ENCODE results near the gene PITX1.

DNA sequence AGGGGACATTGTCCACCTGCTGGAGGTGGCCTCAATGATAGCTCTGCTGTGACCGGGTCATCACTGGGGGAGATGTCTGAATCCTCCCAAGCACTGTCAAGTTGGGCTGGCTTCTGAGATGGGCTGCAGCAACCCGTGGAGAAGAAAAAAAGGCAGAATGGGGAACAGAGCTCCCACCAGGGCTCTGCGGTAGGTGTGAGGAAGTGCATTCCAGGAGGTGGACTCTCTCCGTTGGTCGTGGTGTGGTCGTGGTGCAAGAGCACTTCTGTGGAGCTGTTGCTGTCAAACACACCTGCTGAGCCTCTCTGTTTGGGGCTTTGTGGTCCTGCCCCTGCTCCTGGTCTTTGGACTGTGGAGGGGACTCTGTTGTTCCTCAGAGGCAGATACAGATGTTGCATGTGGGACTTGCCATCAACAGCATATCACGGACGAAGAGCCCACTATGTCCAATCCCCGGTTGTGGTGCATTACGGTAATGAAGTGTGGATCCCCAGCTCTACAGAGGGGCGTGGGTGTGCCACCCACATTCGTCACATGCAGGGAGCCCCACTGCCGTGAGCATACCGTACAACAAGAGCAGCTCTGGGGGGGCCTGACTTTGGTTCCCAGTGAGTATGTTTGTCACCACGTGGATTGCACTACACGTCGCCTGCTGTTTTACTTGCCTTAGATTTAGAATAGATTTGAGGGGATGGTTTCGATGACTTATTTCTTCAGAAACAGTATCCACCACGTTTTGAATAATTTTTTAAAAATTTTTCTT lies 36.0 kb upstream of the PITX1 start:
- TF ChIP-seq, protein P1, sequence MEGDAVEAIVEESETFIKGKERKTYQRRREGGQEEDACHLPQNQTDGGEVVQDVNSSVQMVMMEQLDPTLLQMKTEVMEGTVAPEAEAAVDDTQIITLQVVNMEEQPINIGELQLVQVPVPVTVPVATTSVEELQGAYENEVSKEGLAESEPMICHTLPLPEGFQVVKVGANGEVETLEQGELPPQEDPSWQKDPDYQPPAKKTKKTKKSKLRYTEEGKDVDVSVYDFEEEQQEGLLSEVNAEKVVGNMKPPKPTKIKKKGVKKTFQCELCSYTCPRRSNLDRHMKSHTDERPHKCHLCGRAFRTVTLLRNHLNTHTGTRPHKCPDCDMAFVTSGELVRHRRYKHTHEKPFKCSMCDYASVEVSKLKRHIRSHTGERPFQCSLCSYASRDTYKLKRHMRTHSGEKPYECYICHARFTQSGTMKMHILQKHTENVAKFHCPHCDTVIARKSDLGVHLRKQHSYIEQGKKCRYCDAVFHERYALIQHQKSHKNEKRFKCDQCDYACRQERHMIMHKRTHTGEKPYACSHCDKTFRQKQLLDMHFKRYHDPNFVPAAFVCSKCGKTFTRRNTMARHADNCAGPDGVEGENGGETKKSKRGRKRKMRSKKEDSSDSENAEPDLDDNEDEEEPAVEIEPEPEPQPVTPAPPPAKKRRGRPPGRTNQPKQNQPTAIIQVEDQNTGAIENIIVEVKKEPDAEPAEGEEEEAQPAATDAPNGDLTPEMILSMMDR (IDR thresholded peaks at IDR 0.05; ENCODE audit: low read depth, low read length, missing input control): no peak
- TF ChIP-seq, protein P2, sequence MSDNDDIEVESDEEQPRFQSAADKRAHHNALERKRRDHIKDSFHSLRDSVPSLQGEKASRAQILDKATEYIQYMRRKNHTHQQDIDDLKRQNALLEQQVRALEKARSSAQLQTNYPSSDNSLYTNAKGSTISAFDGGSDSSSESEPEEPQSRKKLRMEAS (IDR thresholded peaks at IDR 0.05): no peak
- TF ChIP-seq TAF1 (conservative IDR thresholded peaks at IDR 0.05) (no peak), GABPA (IDR thresholded peaks at IDR 0.05 in 1 of 2, conservative IDR thresholded peaks at IDR 0.05 in 1 of 2) (no peak), SP1 (IDR thresholded peaks at IDR 0.05) (no peak), JUND (IDR thresholded peaks at IDR 0.05) (no peak), YY1 (IDR thresholded peaks at IDR 0.05) (no peak), EGR1 (IDR thresholded peaks at IDR 0.05; ENCODE audit: low read depth in 2 of 2) (no peak), RXRA (IDR thresholded peaks at IDR 0.05) (no peak), RAD21 (IDR thresholded peaks at IDR 0.05) (no peak), HNF4G (IDR thresholded peaks at IDR 0.05) (no peak)
- TF ChIP-seq, protein P3, sequence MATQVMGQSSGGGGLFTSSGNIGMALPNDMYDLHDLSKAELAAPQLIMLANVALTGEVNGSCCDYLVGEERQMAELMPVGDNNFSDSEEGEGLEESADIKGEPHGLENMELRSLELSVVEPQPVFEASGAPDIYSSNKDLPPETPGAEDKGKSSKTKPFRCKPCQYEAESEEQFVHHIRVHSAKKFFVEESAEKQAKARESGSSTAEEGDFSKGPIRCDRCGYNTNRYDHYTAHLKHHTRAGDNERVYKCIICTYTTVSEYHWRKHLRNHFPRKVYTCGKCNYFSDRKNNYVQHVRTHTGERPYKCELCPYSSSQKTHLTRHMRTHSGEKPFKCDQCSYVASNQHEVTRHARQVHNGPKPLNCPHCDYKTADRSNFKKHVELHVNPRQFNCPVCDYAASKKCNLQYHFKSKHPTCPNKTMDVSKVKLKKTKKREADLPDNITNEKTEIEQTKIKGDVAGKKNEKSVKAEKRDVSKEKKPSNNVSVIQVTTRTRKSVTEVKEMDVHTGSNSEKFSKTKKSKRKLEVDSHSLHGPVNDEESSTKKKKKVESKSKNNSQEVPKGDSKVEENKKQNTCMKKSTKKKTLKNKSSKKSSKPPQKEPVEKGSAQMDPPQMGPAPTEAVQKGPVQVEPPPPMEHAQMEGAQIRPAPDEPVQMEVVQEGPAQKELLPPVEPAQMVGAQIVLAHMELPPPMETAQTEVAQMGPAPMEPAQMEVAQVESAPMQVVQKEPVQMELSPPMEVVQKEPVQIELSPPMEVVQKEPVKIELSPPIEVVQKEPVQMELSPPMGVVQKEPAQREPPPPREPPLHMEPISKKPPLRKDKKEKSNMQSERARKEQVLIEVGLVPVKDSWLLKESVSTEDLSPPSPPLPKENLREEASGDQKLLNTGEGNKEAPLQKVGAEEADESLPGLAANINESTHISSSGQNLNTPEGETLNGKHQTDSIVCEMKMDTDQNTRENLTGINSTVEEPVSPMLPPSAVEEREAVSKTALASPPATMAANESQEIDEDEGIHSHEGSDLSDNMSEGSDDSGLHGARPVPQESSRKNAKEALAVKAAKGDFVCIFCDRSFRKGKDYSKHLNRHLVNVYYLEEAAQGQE (IDR thresholded peaks at IDR 0.05): no peak
- TF ChIP-seq, protein P4, sequence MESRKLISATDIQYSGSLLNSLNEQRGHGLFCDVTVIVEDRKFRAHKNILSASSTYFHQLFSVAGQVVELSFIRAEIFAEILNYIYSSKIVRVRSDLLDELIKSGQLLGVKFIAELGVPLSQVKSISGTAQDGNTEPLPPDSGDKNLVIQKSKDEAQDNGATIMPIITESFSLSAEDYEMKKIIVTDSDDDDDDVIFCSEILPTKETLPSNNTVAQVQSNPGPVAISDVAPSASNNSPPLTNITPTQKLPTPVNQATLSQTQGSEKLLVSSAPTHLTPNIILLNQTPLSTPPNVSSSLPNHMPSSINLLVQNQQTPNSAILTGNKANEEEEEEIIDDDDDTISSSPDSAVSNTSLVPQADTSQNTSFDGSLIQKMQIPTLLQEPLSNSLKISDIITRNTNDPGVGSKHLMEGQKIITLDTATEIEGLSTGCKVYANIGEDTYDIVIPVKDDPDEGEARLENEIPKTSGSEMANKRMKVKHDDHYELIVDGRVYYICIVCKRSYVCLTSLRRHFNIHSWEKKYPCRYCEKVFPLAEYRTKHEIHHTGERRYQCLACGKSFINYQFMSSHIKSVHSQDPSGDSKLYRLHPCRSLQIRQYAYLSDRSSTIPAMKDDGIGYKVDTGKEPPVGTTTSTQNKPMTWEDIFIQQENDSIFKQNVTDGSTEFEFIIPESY (IDR thresholded peaks at IDR 0.05): no peak
- TF ChIP-seq, protein P5, sequence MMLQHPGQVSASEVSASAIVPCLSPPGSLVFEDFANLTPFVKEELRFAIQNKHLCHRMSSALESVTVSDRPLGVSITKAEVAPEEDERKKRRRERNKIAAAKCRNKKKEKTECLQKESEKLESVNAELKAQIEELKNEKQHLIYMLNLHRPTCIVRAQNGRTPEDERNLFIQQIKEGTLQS (IDR thresholded peaks at IDR 0.05): no peak

All from liver (tissue), 3 donors.